GM18502 (cell line): Measurements from ENCODE around the gene UNC5C.

Source experiments
- ATAC-seq: cut with Tn5 transposase; IDR thresholded peaks from one replicate; pipeline ENCODE4 v1.9.1; 2021; ENCODE audit warnings: mild to moderate bottlenecking; ENCODE audit not compliant: unreplicated experiment, poor library complexity

The UNC5C gene

GRCh38 chr4:95288552-95288951 lies 260.2 kb downstream of the UNC5C start:
- ATAC-seq, result no peak

- ATAC-seq, result no peak
Observed at GRCh38 chr4:95285797-95286196, 263.0 kb downstream of the UNC5C start.

- no peak for ATAC-seq
Observed at GRCh38 chr4:95284655-95285054, 264.1 kb downstream of the UNC5C start.

DNA sequence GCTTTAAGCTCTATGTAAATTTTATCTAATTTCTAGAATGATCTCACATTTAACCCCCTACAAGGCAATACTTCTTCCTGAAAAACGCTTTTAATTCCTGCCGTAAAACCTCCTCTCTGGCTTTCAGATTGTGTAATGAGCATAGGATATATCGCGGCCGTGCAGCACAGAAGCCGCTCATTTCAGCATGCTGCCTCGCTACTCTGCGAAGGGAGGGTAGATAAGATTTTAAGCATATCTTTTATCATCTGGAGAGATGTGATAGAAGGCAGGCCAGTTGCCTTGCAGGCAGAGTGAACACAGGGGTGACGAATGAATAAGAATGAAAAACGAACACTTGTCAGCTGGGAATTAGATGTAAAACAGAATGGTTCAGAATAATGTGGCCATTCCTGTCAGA lies 265.5 kb downstream of the UNC5C start:
- ATAC-seq, result no peak

DNA sequence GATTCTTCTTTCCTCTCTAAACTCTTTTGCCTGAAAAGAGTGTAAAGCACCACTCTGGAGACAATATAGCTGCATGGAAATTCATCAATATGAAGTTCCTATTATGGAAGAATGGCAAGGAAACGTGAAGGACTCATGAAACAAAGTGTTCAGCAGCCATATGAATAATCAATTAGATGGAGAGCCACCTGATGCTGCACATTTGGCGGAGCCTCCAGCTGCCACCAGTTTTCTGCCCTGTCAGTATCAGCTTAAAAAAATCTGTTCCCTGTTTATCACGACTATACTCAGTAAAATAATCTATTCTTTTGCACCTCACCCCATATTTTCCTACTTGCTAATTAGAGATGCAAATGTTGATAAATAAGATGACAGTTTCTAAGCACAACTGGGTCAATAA lies 276.0 kb downstream of the UNC5C start:
- ATAC-seq, result no peak

GRCh38 chr4:95272036-95272435 lies 276.7 kb downstream of the UNC5C start:
- no peak for ATAC-seq

DNA sequence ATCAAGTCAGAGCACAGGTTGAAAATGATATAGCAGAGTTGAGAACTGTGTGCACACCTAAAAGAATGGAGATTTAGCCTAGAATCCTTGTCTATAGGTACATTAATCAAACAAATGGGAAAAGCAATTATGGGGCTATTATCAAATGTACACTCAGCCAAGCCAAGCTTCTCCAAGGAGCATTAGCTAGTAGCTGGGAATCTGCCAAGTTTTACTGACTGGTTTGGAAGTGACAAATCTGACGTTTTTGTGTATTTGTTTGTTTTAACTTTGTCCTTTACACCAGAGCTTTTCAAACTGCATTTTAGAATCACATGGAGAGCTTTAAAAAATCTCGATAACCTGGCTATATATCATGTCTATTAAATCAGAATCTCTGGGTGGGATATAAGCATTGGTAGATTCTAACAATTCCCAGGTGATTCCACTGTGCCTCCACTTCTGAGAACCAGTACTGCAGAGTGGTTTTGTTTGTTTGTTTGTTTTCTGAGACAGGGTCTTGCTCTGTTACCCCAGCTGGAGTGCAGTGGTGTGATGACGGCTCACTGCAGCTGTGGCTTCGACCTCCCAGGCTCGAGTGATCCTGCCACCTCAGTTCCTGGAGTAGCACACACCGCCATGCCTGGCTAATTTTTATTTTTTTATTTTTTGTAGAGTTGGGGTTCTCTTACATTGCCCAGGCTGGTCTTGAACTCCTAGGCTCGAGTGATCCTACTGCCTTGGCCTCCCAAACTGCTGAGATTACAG lies 279.8 kb downstream of the UNC5C start:
- ATAC-seq, result no peak

GRCh38 chr4:95267081-95267480 lies 281.7 kb downstream of the UNC5C start:
- no peak for ATAC-seq

DNA sequence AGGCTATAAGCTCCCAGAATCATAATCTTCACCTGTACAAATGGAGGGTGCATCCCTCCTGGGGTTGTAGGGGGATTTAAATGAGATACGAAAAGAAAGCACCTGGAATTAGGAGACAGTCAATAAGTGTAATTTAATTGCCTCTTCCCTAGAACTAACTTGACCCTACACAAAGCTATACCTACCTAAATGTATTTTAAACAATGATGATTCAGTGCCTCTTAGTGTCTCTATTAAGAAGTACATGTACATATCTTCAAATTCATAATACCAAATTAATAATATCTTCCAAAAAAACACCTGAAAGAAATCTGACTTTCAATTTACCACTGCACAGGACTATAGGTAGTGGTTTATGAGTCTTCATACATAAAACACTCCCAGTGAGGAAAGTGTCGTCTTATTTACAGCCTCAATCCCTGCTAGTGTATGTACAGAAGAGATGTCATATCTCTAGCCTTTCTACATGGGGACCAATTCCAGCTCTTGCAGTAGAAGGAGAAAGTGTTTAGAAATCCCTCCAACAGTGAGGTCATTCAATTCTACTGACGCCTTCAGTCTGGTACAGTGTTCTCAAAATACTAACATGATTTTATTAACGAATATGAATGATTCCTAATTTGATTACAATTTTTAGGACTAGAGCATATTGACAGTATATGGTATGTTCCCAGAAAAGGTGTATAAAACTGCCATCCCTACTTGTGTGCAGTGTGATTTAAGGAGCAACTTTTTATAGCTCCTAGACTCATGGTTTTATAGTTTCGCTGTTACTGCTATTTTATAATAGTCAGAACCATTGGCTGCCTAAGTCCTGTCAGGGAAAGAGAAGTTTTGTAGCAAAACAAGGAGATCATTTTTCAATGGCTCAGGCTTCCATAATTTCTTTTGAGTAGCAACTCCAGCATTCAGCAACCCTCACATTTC lies 282.7 kb downstream of the UNC5C start:
- ATAC-seq, result no peak

- ATAC-seq, result no peak
Observed at GRCh38 chr4:95264843-95265242, 283.9 kb downstream of the UNC5C start.

DNA sequence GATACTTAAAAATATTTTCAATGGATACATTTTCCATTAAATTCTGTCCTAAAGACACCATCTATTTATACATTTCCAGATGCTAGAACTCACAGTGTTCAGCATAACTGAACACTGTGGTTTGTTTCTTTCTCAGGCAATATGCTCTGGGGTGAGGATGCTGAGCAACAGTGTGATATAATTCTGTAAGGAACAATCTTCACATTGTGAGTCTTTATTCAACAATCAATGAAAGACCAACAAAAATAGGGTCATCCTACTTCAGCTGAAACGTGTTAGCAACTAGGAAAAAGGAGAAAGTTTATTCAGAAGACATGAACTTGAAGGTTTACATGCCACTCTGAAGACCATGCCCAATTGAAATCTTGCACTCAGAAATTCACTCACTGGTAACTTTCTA lies 284.8 kb downstream of the UNC5C start:
- no peak for ATAC-seq

- ATAC-seq, result no peak
Observed at GRCh38 chr4:95263391-95263790, 285.4 kb downstream of the UNC5C start.

- ATAC-seq, result no peak
Observed at GRCh38 chr4:95256108-95256835, 292.5 kb downstream of the UNC5C start.

DNA sequence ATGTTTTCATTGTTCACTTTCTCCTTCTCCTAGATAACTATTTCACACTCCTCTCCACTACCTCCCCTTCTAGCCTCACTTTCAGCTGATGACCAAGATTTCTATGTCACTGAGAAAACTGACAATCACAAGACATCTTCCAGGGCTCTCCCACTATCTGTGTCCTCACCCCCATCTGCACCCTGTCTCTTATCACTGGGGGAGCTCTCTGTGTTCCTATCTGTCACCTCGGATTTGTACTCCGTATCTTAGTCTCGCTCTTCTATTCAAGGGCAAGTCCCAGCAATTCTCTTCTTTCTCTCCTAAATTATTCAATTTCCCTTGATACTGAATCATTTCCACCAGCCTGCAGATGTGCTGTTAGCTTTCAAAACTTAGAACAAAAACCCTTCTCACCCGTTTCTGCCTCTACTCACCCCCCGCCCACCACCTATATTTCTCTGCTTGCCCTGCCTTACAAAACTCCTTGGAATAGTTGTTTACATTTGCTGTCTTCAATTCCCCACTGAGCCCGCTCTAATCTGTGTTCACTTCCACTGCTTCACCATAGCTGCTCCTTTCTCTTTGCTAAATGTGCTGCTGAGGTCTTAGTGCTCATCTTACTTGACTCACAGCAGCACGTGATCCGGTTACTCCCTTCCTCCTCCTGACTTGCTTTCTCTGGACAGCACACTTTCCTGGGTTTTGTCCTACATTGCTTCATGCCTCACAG lies 293.2 kb downstream of the UNC5C start:
- no peak for ATAC-seq

DNA sequence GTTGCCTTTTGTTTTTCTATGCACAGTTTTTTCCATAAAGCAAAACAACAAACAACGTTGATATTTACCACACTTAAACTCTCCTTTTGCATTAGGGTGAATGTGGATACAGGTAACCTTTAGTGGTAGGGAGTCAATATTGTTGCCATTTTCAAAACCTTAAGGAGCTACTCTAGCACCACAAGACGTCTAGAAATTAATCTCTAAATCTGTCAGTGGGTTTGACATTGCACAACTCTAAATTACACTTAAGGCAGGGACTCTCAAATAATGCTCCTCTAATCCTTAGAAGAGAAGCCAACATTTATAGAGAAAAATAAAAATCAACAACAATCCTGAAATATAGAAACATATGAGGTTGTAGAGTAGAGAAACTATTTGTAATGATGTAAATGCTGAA lies 297.2 kb downstream of the UNC5C start:
- no peak for ATAC-seq

DNA sequence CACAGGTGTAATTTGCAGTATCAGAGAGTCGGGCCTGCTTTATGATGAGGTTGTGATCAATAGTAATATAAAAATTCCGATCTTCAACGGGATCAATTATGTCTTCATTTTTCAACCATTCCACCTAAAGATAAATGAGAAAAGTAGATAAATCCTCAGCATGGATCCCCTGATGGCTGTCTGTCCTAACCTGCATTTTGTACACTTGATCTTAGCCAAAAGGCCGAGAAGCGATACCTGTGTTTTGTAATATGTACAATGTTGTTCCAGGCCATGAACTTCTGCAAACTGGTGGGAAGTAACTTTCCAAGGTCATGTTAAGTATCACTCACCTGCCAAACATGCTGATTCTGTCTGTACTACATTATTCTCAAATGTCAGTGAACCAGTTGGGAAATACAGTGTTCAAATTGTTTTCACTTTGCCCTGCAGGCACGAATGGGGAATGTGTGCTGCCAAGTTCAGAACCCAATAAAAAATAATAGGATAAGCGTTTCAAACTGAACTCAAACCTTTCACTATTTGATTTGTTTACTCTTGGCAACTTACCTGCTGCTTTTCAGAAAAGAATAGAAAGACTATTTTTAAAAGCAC lies 298.1 kb downstream of the UNC5C start:
- ATAC-seq, result no peak

DNA sequence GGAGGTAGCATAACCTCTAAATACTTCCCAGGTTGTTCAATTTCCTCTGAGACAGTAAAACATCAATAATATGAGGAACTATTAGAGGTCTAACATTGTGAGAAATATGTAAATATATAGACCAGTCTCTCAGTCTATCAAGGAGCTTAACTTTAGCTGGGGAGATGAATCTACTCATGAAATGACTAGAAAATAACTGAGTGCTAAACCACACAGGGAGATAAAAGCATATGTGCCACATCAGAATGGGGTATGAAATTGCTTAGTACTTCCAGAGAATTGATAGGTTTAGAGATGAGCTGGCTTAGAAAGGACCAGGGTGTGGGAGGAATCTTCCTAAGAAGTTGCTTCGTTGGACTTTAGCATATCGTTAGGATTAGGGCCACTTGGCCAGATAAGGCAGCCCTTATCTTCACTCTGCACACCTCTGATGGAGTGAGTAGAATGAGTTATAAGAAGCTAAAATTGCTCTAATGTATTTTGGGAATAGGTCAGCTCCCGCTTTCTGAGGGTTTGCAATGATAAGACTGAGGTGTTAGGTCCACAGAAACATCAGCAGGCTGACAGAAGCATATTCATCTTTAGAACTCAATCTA lies 299.2 kb downstream of the UNC5C start:
- ATAC-seq, result no peak

- ATAC-seq, result no peak
Observed at GRCh38 chr4:95248720-95249425, 299.9 kb downstream of the UNC5C start.

DNA sequence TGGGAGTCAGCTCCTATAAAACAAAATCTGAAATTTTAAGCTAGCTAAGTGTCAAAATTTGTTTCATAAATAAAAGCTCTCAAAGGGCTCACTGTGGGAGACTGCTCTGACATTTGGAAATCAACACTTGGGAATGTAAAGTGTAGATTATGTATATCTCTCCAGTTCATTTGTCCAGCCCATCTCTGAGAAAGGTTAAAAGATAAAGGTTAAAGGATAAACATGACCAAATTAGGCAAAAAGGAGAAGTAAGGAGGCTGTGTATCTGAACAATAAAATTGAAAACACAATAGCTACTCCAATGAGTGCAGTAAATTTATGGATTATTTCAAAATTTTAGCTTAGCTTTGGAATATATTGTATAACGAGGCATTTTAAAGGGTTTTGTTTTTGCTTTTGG lies 304.9 kb downstream of the UNC5C start:
- ATAC-seq, result no peak
